ENCODE results near the gene IDNK. TPM values are rescaled to one million over a fixed set of nuclear protein-coding genes. Genes with fewer than 3 reads are reported as not detected.

The IDNK gene
- polyA plus RNA-seq, 1 donor = 4.2 TPM

GRCh38 chr9:83633676-83634075 is 10.7 kb downstream of the IDNK start:
- DNase-seq = no peak

GRCh38 chr9:83636813-83637212 is 13.9 kb downstream of the IDNK start:
- DNase-seq = no peak

- no peak for DNase-seq
Observed at GRCh38 chr9:83637389-83637788, 14.4 kb downstream of the IDNK start.

- no peak for DNase-seq
Observed at GRCh38 chr9:83639266-83639665, 16.3 kb downstream of the IDNK start.

- DNase-seq = no peak
Observed at GRCh38 chr9:83642793-83643192, 19.9 kb downstream of the IDNK start.

- no peak for DNase-seq
Observed at GRCh38 chr9:83646500-83647239, 23.7 kb downstream of the IDNK start.

- DNase-seq = peak; percentile 23
Observed at GRCh38 chr9:83649080-83649479, 26.1 kb downstream of the IDNK start.

- DNase-seq = no peak
Observed at GRCh38 chr9:83649515-83649914, 26.6 kb downstream of the IDNK start.

GRCh38 chr9:83651558-83651957 is 28.6 kb downstream of the IDNK start:
- no peak for DNase-seq

GRCh38 chr9:83652433-83652832 is 29.5 kb downstream of the IDNK start:
- DNase-seq = no peak

GRCh38 chr9:83655433-83655832 is 32.5 kb downstream of the IDNK start:
- no peak for DNase-seq

GRCh38 chr9:83656032-83656680 is 33.2 kb downstream of the IDNK start:
- DNase-seq = no peak

GRCh38 chr9:83656952-83657351 is 34.0 kb downstream of the IDNK start:
- DNase-seq = no peak

GRCh38 chr9:83662933-83663332 is 40.0 kb downstream of the IDNK start:
- DNase-seq = no peak

- DNase-seq = no peak
Observed at GRCh38 chr9:83665580-83666200, 42.7 kb downstream of the IDNK start.

- no peak for DNase-seq
Observed at GRCh38 chr9:83669067-83669466, 46.1 kb downstream of the IDNK start.

GRCh38 chr9:83670381-83670780 is 47.4 kb downstream of the IDNK start:
- no peak for DNase-seq

- DNase-seq = no peak
Observed at GRCh38 chr9:83671451-83671850, 48.5 kb downstream of the IDNK start.

- no peak for DNase-seq
Observed at GRCh38 chr9:83675466-83675865, 52.5 kb downstream of the IDNK start.

- DNase-seq = no peak
Observed at GRCh38 chr9:83677596-83677995, 54.7 kb downstream of the IDNK start.

- DNase-seq = no peak
Observed at GRCh38 chr9:83680233-83680632, 57.3 kb downstream of the IDNK start.

GRCh38 chr9:83681490-83681889 is 58.5 kb downstream of the IDNK start:
- no peak for DNase-seq

- DNase-seq = no peak
Observed at GRCh38 chr9:83688921-83689320, 66.0 kb downstream of the IDNK start.

- no peak for DNase-seq
Observed at GRCh38 chr9:83691492-83691891, 68.5 kb downstream of the IDNK start.
